GM12892 (cell line): Measurements from ENCODE around the gene ADAMTSL1.

Experiments
- DNase-seq: peaks from one replicate; pipeline ENCODE4 v3.0.0; 2011; ENCODE audit not compliant: insufficient read length
- FAIRE-seq: peaks from 2 replicates; lab custom pipeline; 2011; peaks lifted over from hg19 to GRCh38; lab: Jason Lieb, UNC
- POLR2A ChIP-seq: IDR thresholded peaks from 2 replicates; pipeline ENCODE4 v1.6.1; 2011; ENCODE audit warnings: low read depth, low read length, control low read depth
- POLR2AphosphoS5 ChIP-seq: IDR thresholded peaks from 2 replicates; pipeline ENCODE4 v1.6.1; 2011; ENCODE audit warnings: low read depth, low read length, control low read depth
- TAF1 ChIP-seq: IDR thresholded peaks from 2 replicates; pipeline ENCODE4 v1.6.1; 2011; ENCODE audit warnings: low read depth, mild to moderate bottlenecking, control low read depth, low read length, borderline replicate concordance

ADAMTSL1 gene

GRCh38 chr9:18622186-18622836 is 148.4 kb downstream of the ADAMTSL1 start:
- TF ChIP-seq POLR2AphosphoS5 = no peak
- TF ChIP-seq POLR2A = no peak
- no peak for TF ChIP-seq TAF1
- FAIRE-seq = no peak
- no peak for DNase-seq

DNA sequence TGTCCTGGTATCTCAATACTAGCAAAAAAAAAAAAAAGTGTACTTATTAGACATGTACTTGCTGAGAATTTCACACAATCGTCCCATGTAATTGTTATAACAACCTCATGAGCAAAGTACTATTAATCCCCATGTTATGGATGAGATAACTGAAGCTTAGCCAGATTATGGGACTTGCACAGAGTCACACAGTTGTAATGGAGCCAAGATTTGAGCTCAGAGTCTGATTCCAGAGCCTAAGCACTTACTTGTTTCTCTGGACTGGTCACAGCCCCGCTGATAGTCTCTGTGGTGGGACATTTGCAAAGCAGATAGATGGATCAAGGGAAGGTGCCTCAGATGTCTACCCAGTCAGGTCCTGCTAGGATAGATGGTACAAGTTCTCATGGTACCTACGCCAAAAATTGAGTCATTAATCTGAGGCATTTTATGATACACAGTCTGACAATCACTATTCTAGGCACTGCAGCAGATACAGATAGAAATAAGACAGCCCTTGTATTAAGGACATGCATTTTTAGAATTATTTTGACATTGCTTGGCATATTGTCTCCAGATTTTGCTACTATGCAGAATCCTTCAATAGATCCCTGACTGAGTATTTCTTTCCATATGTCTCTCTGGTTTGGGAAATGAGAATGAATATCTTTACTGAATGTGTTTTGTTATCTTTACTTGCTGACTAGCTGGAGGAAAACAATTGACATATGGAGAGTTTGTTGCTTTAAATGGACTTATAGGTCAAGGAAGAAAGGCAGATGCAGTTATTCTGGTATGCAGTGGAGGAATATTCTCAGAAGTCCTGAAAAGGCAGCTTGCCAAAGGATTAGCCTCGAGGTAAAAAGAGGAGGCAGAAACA is 149.5 kb downstream of the ADAMTSL1 start:
- TF ChIP-seq POLR2A (no peak), POLR2AphosphoS5 (no peak), TAF1 (no peak)
- FAIRE-seq = no peak
- DNase-seq = no peak

GRCh38 chr9:18626046-18626698 is 152.2 kb downstream of the ADAMTSL1 start:
- DNase-seq (no peak), FAIRE-seq (no peak)
- TF ChIP-seq POLR2A = no peak
- TF ChIP-seq POLR2AphosphoS5 = no peak
- no peak for TF ChIP-seq TAF1

- no peak for TF ChIP-seq POLR2A
- FAIRE-seq = no peak
These were observed 155.2 kb downstream of the ADAMTSL1 start for GRCh38 chr9:18629136-18629535.

DNA sequence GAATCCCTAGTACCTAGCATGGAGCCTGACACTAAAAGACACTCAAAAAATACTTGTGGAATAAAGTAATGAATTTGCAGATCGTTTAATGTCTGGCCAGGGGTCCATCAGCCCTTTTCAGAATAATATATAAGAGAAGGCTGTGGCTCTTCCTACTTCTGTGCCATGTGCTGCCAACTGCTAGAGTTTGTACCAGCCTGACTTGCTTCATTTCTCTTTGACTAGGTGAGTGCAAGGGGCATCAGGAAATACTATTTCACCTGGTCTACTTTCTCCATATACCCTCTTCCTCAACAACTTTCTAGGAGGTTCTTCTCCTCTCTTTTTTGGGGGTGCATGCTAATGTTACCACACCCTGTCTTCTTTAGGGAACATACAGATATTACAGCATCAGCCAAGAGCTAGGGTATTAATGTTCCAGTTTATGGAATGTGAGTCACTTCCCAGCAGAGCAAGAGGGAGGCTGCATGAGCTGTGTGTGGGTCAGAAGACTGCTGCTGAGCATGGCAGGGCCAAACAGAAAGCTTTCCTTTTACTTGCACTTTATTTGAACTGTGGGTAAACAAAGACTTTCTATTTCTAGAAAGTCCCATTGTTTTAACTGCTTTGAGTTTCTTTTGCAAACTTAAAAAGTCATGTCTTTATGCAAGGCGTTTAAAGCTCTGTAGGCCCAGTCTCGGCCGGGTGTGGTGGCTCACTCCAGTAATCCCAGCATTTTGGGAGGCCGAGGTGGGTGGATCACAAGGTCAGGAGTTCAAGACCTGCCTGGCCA is 158.9 kb downstream of the ADAMTSL1 start:
- no peak for TF ChIP-seq TAF1
- no peak for TF ChIP-seq POLR2AphosphoS5
- TF ChIP-seq POLR2A = no peak
- FAIRE-seq = no peak
- no peak for DNase-seq

More at GRCh38 chr9:18629136-18629535, 155.2 kb downstream of the ADAMTSL1 start:
- no peak for DNase-seq

DNA sequence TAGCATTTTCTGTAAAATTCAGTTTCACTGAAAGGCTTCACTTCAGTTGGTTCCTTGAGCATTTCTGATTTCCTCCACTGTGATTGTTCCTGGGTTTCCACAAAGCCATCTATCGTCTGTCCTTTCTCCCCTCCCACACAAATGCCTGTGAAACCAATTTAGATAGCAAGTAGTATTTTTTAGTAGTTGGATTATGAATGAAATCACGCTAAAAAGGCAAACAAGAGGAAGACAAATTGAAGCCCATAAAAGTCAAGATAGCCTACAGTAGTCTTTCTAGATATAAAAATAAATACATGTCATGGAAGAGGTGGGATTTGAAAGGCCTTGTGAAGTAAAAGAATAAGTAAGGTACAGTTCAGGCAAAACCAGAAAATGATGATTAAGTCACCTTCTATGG is 162.8 kb downstream of the ADAMTSL1 start:
- no peak for TF ChIP-seq POLR2A
- no peak for TF ChIP-seq TAF1
- no peak for TF ChIP-seq POLR2AphosphoS5
- FAIRE-seq (no peak), DNase-seq (no peak)

- no peak for FAIRE-seq
- TF ChIP-seq POLR2AphosphoS5 (no peak), POLR2A (no peak), TAF1 (no peak)
- DNase-seq = no peak
These were observed 164.7 kb downstream of the ADAMTSL1 start for GRCh38 chr9:18638371-18639249.

DNA sequence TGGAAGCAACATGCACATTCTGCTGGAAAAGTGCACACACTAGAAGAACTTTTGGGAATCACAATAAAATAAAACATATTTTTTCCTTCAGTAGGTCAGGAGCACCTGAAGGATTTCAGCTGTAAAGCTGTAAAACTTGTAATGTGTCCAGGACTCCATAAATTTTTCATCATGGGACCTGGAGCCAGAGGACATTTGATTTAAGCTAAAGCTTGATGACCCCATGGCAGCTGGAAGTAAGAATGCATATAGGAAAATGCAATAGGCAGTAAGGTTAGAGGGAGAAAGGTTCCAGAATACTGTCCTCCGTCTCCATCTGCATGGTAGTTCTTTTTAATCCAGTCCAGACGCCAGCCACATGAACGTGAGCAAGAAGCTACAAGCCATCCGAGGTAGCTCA is 166.0 kb downstream of the ADAMTSL1 start:
- no peak for FAIRE-seq
- no peak for DNase-seq
- TF ChIP-seq POLR2AphosphoS5 (no peak), TAF1 (no peak), POLR2A (no peak)

DNA sequence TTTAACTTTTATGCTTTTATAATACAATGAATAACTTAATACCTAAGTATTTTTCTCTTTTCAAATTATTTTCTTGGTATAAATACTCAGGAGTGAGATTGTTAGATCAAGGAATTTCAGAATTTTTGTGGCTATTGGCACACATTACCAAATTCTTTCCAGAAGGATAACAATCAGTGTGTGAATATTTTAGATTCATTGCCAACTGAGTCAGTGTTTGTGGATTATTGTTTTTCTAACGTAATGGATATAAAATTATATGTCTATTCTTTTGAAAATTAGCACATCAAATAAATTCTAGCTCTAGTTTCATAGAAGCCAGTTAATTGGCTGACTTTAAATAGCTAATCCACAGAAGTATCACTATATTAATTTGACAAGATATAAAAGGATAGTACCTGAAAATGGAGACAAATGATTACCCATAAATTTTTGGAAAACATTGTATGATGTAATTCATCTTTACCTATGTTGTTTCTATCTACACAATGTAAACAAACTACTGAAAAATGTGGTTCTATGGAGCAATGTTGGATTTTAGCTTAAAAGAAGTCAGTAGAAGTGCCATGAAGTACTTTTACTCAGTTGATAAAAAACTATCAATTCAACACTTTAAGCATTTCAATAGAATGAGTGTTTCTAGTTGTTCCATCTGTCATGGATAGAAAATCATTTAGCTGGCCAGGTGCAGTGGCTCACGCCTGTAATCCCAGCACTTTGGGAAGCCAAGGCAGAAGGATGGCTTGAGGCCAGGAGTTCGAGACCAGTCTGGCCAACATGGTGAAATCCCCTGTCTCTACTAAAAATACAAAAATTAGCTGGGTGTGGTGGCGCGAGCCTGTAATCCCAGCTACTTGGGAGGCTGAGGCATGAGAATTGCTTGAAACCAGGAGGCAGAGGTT is 185.1 kb downstream of the ADAMTSL1 start:
- FAIRE-seq (no peak), DNase-seq (no peak)
- TF ChIP-seq POLR2A (no peak), POLR2AphosphoS5 (no peak)
